Neuron (in vitro differentiated cells): Measurements from ENCODE around the gene NLRP10.

ENCODE experiments used
- H2AFZ ChIP-seq: one replicate; pipeline ENCODE4 v1.6.1; 2013; ENCODE audit warnings: low read depth, mild to moderate bottlenecking, inconsistent platforms, low read length, moderate library complexity
- H3K27me3 ChIP-seq: one replicate; pipeline ENCODE4 v1.6.1; 2013; ENCODE audit warnings: low read length; ENCODE audit not compliant: insufficient read depth
- H3K36me3 ChIP-seq: one replicate; pipeline ENCODE4 v1.6.1; 2013; ENCODE audit warnings: low read length; ENCODE audit not compliant: insufficient read depth
- H3K4me1 ChIP-seq: one replicate; pipeline ENCODE4 v1.6.1; 2013; ENCODE audit warnings: low read length; ENCODE audit not compliant: insufficient read depth
- H3K4me3 ChIP-seq: 2 replicates; pipeline ENCODE4 v1.5.1; 2013; ENCODE audit warnings: mild to moderate bottlenecking, low read length, moderate library complexity
- H3K9me3 ChIP-seq: one replicate; pipeline ENCODE4 v1.6.1; 2013; ENCODE audit warnings: low read length

Gene NLRP10

DNA sequence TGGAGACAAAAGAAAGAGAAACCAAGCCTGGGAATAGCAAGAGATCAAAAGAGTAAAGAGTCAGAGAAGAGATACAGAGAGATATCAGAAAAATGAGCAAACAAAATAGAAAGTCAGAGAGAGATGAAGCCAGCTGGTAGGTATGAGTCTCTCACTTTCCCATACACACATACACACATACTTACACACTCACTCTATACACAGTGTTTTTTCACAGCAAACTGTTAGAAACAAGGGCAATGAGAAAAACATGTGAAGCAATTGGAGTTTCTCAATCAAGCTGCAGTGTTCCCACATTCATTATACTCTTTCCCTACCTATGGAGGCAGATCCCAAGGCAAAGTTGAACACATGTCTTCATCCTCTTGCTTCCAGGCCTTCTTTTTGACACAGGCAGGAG is 2.6 kb upstream of the NLRP10 start:
- H3K9me3 ChIP-seq, result no peaks in the 10 kb centered on the region
- no peak overlapping the region for H3K4me3 ChIP-seq
- no peaks in the 10 kb centered on the region for H3K4me1 ChIP-seq
- H2AFZ ChIP-seq, result no peak overlapping the region
- H3K36me3 ChIP-seq, result no peaks in the 10 kb centered on the region
- H3K27me3 ChIP-seq, result peaks cover 13% of the 10 kb centered on the region

DNA sequence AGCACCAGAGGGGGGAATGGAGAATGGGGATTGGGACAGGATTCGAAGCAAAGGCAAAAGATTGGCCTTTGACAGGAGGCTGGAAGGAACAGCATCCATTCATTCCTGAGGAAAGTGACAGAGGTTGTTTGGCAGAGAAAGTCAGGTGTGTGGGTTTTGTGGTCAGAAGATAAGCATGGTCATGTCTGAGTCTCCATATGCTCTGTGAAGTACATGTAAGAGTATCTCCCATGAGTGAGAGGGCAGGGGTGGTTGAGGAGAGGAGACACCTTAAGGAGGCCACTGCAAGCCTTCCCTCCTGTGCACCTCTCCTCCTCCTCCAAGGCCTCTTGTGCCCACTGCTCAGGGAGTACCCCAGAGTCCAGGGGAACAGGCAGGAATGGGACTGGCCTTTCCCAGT is 1.9 kb upstream of the NLRP10 start:
- Histone ChIP-seq H2AFZ (no peak overlapping the region), H3K27me3 (peaks cover 13% of the 10 kb centered on the region), H3K4me1 (no peaks in the 10 kb centered on the region), H3K4me3 (no peak overlapping the region), H3K36me3 (no peaks in the 10 kb centered on the region), H3K9me3 (no peaks in the 10 kb centered on the region)

DNA sequence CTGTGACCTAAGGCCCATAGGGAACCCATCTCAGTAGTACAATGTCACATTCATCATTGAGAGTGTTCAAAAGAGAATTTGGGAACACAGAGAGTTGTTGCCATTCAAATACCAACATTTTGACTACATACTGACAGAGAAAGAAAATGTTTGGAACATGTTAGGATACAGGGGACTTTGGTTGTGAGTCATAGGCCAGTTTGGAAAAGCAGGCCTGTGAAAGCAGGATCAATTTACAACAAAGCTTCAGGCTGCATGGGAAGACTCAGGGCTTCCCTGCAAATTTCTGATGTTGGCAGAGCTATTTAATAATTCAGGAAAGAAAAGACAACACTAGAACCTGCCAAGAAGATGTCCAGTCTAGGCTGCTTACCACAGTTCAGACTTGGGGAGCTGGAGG is 374 bp downstream of the NLRP10 start:
- no peak overlapping the region for H3K4me3 ChIP-seq
- no peaks in the 10 kb centered on the region for H3K36me3 ChIP-seq

DNA sequence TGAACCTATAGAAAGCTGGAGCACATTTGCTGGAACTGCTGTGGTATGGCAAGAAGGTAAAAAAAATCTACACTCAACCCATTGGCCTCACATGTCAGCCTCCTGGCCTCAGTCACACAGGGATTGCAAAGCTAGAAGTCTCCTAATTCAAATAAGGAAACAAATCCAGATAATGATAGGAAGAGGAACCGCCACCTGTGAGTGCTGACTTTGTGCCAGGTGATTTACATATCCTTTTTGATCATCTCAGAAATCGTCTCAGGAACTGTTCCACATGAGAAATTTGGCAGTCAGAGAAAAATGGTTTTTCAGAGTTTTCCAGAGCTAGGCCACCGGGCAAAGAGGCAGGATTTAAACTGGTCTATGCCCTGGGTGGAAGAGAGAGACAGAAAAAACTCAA is 986 bp downstream of the NLRP10 start:
- Histone ChIP-seq H3K9me3 (no peaks in the 10 kb centered on the region), H3K27me3 (peaks cover 13% of the 10 kb centered on the region), H3K4me3 (no peak overlapping the region), H3K4me1 (no peaks in the 10 kb centered on the region), H2AFZ (no peak overlapping the region), H3K36me3 (no peaks in the 10 kb centered on the region)

More for the DNA sequence above, 374 bp downstream of the NLRP10 start:
- H3K9me3 ChIP-seq, result no peaks in the 10 kb centered on the region
- peaks cover 13% of the 10 kb centered on the region for H3K27me3 ChIP-seq
- H2AFZ ChIP-seq, result no peak overlapping the region
- H3K4me1 ChIP-seq, result no peaks in the 10 kb centered on the region

- Histone ChIP-seq H3K4me3 (no peak overlapping the region), H3K36me3 (no peaks in the 10 kb centered on the region), H3K9me3 (no peaks in the 10 kb centered on the region), H3K27me3 (no peaks in the 10 kb centered on the region), H3K4me1 (no peaks in the 10 kb centered on the region), H2AFZ (no peak overlapping the region)
These were observed 10.1 kb downstream of the NLRP10 start for GRCh38 chr11:7955191-7955590.

- H3K9me3 ChIP-seq, result peaks cover 2% of the 10 kb centered on the region
- no peaks in the 10 kb centered on the region for H3K4me1 ChIP-seq
- H2AFZ ChIP-seq, result no peak overlapping the region
- no peak overlapping the region for H3K4me3 ChIP-seq
- H3K36me3 ChIP-seq, result no peaks in the 10 kb centered on the region
- H3K27me3 ChIP-seq, result peaks cover 3% of the 10 kb centered on the region
These were observed 15.3 kb downstream of the NLRP10 start for GRCh38 chr11:7949934-7950333.

- Histone ChIP-seq H3K36me3 (no peaks in the 10 kb centered on the region), H3K4me3 (no peak overlapping the region), H3K4me1 (no peaks in the 10 kb centered on the region), H2AFZ (no peak overlapping the region), H3K9me3 (peaks cover 2% of the 10 kb centered on the region), H3K27me3 (peaks cover 11% of the 10 kb centered on the region)
These were observed 21.1 kb downstream of the NLRP10 start for GRCh38 chr11:7944123-7944522.

DNA sequence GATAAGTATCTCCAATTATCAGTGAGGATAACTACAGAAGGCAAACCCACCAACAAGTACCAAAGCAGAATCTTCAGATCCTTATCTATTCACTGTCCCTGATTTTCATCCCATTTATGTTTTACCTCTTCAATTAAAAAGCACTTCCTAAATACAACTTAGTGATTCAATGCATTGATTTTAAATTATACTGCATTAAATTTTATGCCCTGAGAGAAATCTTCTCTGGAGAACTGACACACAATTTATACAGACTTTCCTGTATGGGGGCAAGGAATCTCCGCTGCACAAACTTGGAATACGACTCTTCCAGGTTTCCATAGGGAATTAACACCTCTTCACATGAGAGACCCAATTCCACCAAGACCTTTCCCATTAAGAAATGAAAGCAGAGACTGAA is 23.6 kb downstream of the NLRP10 start, which contains the start of gene OR10A3:
Gene OR10A3, minus strand, starts transcription at position 101 of the 400 bp plus-strand sequence. CDS start 2,188 bp downstream, outside the sequence.
- H3K9me3 ChIP-seq, result peaks cover 2% of the 10 kb centered on the region
- H3K4me3 ChIP-seq, result no peak within 1 kb of the TSS
- peaks cover 10% of the 10 kb centered on the region for H3K27me3 ChIP-seq
- no peak within 1 kb of the TSS for H2AFZ ChIP-seq
- H3K36me3 ChIP-seq, result no peaks in the 10 kb centered on the region
- H3K4me1 ChIP-seq, result no peaks in the 10 kb centered on the region

DNA sequence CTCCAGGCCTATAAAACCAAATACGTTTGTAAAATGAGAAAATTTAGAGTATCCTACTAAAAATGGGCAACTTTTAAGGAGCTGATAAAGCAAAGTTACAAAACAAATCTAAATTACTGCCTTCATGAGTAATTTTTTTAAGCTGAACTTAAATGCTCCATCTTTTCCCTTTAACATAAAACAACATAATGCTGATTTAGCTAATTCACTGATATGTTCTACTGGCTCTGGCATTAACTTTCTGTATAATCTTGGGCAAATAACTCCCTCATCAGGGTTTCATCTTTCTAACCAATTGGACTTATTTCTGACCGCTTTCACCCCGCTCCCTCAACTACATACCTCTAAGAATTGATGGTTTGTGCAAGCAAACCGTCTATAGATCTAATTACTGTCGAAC is 24.1 kb downstream of the NLRP10 start:
- Histone ChIP-seq H3K27me3 (peaks cover 10% of the 10 kb centered on the region), H2AFZ (no peak overlapping the region), H3K4me3 (no peak overlapping the region), H3K36me3 (no peaks in the 10 kb centered on the region), H3K9me3 (peaks cover 2% of the 10 kb centered on the region), H3K4me1 (no peaks in the 10 kb centered on the region)

GRCh38 chr11:7936615-7937014 is 28.6 kb downstream of the NLRP10 start:
- no peak overlapping the region for H2AFZ ChIP-seq
- no peaks in the 10 kb centered on the region for H3K36me3 ChIP-seq
- H3K27me3 ChIP-seq, result peaks cover 10% of the 10 kb centered on the region
- H3K4me3 ChIP-seq, result no peak overlapping the region
- H3K9me3 ChIP-seq, result no peaks in the 10 kb centered on the region
- H3K4me1 ChIP-seq, result no peaks in the 10 kb centered on the region

GRCh38 chr11:7931168-7931567 is 34.1 kb downstream of the NLRP10 start, which contains the start of gene OR10A6:
TSS of gene OR10A6 (minus strand) at chr11:7931268. CDS start at chr11:7928662, 2,606 bp downstream.
- no peaks in the 10 kb centered on the region for H3K36me3 ChIP-seq
- no peak within 1 kb of the TSS for H2AFZ ChIP-seq
- peaks cover under 1% of the 10 kb centered on the region for H3K9me3 ChIP-seq
- no peaks in the 10 kb centered on the region for H3K4me1 ChIP-seq
- H3K4me3 ChIP-seq, result no peak within 1 kb of the TSS
- H3K27me3 ChIP-seq, result peaks cover 2% of the 10 kb centered on the region

GRCh38 chr11:7927635-7928034 is 37.6 kb downstream of the NLRP10 start:
- no peak overlapping the region for H2AFZ ChIP-seq
- H3K4me3 ChIP-seq, result no peak overlapping the region
- H3K36me3 ChIP-seq, result no peaks in the 10 kb centered on the region
- peaks cover 3% of the 10 kb centered on the region for H3K9me3 ChIP-seq
- H3K4me1 ChIP-seq, result no peaks in the 10 kb centered on the region
- peaks cover 2% of the 10 kb centered on the region for H3K27me3 ChIP-seq

GRCh38 chr11:7924536-7924935 is 40.7 kb downstream of the NLRP10 start:
- no peaks in the 10 kb centered on the region for H3K36me3 ChIP-seq
- H3K4me1 ChIP-seq, result no peaks in the 10 kb centered on the region
- H3K27me3 ChIP-seq, result no peaks in the 10 kb centered on the region
- no peak overlapping the region for H2AFZ ChIP-seq
- H3K9me3 ChIP-seq, result peaks cover 3% of the 10 kb centered on the region
- no peak overlapping the region for H3K4me3 ChIP-seq

DNA sequence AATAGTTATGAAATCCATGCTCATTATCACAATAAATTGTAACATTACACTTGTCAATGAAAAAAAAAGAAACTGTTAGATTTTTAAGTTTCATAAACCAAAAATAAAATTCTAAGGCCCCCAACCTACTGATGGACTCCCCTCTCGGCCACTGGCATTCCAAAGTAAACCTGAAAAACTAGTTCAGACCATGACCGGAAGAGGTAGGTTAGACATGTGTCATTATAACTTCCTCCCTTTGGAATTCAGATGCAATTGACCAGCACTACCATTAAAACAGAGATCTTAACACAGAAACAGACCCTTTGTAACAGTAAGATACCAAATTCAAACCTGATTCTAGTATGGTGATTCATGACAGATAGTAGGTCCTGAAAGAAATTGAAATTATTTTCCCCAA is 47.1 kb downstream of the NLRP10 start:
- no peak overlapping the region for H3K4me3 ChIP-seq
- H3K4me1 ChIP-seq, result no peaks in the 10 kb centered on the region
- no peaks in the 10 kb centered on the region for H3K27me3 ChIP-seq
- no peak overlapping the region for H2AFZ ChIP-seq
- no peaks in the 10 kb centered on the region for H3K9me3 ChIP-seq
- H3K36me3 ChIP-seq, result no peaks in the 10 kb centered on the region
